Stimulated activated naive CD8-positive, alpha-beta T cell treated with anti-CD3 and anti-CD28 coated beads, Interleukin-15, Interleukin-2, amounts not matched to agents 100 U/mL and 50 U/mL, for 24 hours (primary cell): Measurements from ENCODE around the gene CARD11.
"Not testable (repeated sequence)": the region's sequence is repeated elsewhere in the genome, so short reads cannot be mapped to it uniquely, and the experiment has no call there.

Experiments used
- ATAC-seq: fragments of 150-1000 bp; cut with Tn5 transposase; one replicate; pipeline ENCODE4 v1.10.0; 2021
- DNase-seq: peaks from one replicate; pipeline ENCODE4 v3.0.0; 2021

Gene CARD11

DNA sequence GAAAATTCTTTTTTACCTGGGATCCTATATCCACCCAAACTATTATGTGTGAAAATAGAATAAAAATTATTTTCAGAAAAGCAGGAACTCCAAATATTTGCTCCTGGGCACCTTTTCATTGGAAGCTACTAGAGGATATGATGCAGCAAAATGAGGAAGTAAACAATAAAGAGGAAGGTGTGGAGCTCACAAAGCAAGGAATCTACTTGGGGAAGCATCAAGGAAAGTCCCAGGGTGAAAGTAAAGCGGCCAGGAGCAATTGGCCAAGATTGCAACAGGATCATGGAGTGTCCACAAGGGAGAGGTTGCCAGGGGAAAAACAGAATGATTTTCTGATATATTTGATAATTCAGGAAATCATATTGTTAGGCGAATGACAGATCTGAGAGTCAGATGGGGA, 80.8 kb downstream of the CARD11 start:
- ATAC-seq (no peak), DNase-seq (peak; percentile 1)

GRCh38 chr7:2959828-2960599, 83.7 kb downstream of the CARD11 start:
- DNase-seq: no peak
- no peak for ATAC-seq

DNA sequence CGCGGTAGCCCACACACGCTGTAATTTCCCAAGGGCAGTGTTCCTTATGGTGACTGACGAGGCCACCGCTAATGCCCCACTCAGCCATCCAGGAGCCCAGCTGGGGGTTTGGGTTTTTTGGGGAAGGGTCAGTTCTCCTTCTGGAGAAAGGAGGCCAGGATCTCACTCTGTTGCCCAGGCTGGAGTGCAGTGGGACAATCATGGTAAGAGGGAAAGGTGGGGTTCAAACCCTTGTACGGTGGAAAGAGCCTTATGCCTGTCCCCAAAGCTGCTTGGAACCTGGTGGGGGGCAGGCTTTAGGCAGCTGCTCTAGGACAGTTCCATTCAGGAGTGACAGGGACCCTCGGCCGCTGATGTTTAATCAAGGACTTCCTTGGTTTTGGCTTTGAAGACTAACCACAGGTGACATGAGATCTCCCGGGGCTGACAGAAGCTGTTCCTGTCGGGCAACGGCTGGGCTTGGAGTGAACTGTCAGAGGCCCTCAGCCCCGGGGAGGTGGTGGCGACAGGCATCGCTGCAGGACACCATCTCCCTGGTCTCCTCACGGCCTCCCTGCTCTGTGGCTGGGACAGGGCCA, 84.5 kb downstream of the CARD11 start:
- DNase-seq (no peak), ATAC-seq (no peak)

DNA sequence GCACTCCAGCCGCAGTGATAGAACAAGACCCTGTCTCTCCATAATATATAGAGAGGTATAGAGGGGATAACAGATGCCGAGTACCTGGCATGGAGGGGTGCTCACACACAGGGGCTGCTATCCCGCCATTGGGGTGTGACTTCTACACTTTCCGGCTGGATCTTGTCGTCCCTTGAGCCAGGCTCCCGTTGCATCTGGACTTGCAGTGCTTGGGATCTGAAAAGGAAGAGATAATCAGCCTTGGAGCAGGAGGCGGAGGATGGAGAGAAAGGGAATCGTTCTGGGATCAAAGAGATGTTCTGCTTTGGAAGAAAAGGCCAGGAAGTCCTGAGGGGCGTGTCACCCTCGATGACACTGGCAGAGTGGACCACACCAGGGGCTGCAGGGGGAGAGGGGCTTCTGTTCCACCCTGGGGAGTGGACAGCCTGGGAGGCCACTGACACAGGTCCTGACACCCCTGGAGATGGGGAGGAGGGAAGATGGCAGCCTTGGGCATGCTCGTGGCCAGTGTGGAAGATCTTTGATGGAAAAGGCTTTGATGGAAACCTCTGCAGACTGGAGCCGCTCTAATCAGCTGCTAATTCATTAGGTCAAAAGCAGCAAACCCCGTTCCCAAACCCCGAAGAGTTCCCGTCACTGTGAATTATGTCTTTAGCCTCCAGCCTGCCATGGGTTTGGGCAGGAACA, 85.1 kb downstream of the CARD11 start:
- DNase-seq: no peak

DNA sequence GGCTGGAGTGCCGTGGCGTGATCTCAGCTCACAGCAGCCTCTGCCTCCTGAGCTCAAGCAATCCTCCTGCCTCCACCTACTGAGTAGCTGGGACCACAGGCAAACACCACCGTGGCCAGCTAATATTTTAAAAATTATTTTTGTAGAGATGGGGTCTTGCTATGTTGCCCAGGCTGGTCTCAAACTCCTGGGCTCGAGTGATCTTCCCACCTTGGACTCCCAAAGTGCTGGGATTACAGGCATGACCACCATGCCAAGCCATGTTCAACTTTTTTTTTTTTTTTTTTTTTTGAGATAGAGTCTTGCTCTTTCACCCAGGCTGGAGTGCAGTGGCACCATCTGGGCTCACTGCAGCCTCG, 86.3 kb downstream of the CARD11 start:
- ATAC-seq, DNase-seq: not testable (repeated sequence)

More for the DNA sequence above, 85.1 kb downstream of the CARD11 start:
- no peak for ATAC-seq

DNA sequence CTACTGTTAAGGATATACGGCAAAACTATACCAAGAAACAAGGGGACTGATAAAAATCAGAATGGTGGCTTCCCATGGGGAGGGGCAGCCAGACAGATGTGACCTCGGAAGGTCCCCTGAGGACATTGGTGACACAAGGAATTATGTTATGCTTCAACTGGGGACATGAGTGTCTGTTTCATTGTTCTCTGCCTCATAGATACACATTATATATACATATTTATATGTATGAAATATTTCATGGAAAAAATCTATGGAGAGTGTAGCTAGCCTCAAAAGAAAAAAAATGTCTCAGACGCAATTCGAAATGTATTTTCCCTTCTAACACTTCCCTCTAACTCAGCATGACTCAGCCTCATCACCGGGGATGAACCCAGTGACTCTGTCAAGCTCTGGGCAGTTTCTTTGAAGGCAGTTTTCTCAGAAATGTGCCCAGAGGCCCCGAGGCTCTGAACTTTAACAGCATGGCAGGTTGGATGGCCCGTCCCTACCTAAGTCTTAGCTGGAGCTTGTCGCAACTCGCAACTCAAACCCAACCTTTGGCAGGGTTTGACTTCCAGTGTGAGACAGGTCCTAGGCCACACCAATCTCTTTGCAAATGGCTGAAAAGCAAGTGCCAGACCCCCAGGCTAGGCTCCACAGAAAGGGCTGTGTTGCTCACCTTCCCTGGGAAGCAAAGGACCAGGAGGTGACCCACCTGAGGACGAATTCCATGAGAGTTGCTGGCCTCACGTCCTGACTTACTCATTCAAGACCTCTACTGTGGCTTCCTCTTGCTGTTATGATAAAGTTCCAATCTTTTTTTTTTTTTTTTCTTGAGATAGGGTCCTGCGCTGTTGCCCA, 86.9 kb downstream of the CARD11 start:
- DNase-seq: peak; percentile 60
- ATAC-seq: peak; percentile 83

GRCh38 chr7:2956076-2956475, 87.6 kb downstream of the CARD11 start:
- ATAC-seq (no peak), DNase-seq (no peak)

- no peak for ATAC-seq
- DNase-seq: no peak
Observed at GRCh38 chr7:2955269-2955668, 88.4 kb downstream of the CARD11 start.

DNA sequence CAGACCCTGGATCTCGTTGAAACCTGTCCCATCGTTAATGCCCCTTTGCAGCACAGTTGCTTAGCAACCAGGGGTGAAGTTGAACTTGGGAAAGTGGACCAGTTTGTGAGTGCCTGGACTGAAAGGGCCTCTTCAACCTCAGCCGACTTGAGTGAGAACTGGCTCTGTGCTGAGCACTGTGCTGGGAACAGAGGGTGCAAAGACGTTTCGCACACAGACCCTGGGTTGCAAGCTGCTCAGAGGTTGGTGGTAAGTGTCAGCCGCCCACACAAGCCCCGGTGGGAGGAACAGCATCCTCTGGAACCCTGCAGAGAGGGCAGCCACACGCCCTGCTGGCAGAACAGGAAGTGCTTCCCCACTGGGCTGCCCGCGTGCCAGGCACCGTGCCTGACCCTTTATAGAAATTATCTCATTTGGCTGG, 89.2 kb downstream of the CARD11 start:
- ATAC-seq (peak; percentile 38), DNase-seq (peak; percentile 49)

- ATAC-seq (no peak), DNase-seq (no peak)
Observed at GRCh38 chr7:2953588-2954407, 89.9 kb downstream of the CARD11 start.

DNA sequence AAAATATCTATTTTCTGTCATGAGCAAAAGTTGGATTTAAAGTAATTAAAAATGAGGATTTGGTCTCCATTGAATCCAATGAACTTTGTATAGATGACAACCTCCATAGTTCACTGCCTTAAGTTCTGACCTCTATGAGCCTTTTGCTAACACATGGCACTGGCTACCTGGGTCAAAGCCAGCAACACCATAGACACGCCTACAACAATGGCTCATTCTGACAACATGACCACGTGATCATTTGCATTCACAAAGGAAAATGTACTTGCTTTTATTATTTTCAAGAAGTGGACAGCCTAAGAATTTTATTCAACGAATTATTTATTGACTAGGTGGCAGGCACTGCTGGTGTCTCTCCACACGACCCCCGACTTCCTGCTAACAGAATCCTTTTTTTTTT, 90.6 kb downstream of the CARD11 start:
- ATAC-seq (no peak), DNase-seq (no peak)

DNA sequence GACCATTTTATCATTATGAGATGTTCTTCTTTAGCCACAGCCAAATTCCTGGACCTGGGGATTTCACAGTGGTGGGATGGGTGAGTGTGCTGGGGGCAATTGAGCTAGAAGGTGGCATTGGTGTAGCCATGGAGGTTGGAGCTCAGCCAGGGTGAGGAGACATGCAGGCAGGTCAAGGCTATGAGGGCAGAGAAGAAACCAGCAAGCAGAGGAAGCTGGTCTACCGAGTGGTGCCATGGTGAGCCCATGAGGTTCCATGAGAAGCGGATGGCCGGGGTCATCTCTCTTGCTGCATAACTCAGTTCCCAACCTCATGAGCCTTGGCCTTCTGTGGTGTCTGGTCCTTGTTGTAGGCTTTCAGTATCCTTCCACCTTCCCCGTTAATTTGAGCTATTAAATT, 91.4 kb downstream of the CARD11 start:
- no peak for DNase-seq
- ATAC-seq: no peak

GRCh38 chr7:2950578-2950977, 93.1 kb downstream of the CARD11 start:
- DNase-seq: no peak
- no peak for ATAC-seq

DNA sequence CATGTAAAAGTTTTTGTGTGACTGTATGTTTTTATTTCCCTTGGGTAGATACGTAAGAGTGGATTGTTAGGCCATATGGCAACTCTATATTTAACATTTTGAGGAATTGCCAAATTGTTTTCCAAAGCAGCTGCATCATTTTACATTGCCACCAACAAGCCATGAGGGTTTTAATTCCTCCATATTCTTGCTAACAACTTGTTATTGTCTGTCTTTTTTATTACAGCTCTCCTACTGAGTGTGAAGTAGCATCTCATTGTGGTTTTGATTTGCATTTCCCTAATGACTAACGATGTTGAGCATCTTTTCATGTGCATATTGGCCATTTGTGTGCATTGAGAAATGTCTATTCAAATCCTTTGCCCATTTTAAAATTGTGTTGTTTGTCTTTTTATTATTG, 94.9 kb downstream of the CARD11 start:
- no peak for DNase-seq
- no peak for ATAC-seq

- DNase-seq (no peak), ATAC-seq (peak; percentile 52)
Observed at GRCh38 chr7:2947058-2947780, 96.4 kb downstream of the CARD11 start.

DNA sequence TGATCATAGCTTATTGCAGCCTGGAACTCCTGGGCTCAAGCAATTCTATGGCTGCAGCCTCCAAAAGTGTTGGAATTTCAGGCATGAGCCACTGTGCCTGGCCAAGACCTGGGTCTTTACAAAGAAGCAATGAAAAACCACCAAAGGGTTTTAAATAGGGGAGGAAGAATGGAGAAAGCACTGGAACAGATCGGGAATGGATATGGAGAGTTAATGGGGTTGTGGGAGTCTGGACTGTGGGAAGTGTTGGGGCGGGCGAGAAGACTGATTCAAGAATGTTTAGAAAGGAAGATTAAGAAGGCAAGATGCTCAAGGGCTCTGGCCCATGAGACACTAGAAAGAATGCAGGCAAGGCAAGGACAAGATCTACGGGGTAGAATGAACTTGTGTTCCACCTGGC, 98.5 kb downstream of the CARD11 start:
- ATAC-seq (no peak), DNase-seq (no peak)

DNA sequence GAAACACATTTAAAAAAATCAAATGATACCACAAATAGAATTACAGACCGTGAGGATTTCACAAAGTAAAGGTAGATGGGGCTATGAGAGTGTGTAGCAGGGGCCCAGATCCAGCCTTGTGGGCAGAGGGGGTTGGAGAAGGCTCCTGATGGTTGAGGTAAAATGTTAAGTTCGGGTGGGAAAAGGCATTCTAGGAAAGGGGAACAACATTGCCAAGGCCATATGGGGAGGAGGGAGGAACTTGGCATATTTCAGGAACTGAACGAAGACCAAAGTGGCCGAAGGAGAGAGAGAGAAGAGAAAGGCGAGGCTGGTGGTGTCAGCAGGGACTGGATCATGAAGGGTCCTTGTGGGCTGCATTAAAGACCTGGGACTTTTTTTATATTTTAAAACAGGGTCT, 98.9 kb downstream of the CARD11 start:
- no peak for ATAC-seq
- DNase-seq: no peak

DNA sequence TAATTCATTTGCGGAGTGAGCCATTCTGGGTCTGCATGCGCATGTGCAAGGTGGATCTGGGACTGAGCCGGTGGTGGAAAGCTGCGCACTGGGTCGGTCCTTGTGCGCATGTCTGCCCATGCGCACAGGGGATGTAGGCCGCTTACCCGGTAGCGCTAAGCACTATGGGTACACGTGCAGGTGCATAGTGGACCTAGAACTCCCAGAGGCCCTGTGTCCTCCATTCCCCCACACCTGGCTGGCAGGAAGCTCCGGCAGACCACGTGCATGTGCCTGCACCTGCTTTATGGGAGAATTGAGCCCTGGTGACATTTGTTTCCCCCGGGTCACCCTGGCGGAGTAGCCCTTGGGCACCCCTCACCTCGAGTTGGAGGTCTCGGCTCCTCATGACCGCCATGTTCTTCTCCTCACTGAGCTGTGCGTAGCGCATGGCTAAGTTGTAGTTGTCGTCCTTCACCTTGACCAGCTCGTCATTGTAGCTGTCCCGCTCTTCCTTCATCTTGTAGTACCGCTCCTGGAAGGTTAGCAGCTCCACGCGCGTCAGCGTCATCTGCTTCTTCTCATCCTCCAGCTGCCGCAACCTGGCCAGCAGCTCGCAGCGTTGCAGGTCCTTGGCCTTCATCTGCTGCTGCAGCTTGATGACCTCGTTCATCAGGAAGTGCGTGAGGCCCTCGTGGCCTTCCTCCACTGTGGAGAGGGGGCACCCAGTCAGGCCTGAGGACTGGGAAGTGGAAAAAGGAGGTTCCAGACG, 99.6 kb downstream of the CARD11 start:
- no peak for DNase-seq
- no peak for ATAC-seq

- no peak for ATAC-seq
- DNase-seq: no peak
Observed at GRCh38 chr7:2941216-2941859, 102.3 kb downstream of the CARD11 start.

- ATAC-seq: no peak
- DNase-seq: no peak
Observed at GRCh38 chr7:2940466-2940865, 103.2 kb downstream of the CARD11 start.
